Ramos (cell line): ENCODE results near the gene SNX2.
"Not testable (repeated sequence)": the region's sequence is repeated elsewhere in the genome, so short reads cannot be mapped to it uniquely, and the experiment has no call there.

Experiments used
- in situ Hi-C: fragments of 300-500 bp; cut with MboI; formaldehyde crosslinking; loops from one replicate; pipeline ENCODE4 v1.14.3; 2022; ENCODE audit warnings: low sequenced_read_pairs; ENCODE audit not compliant: unreplicated experiment

SNX2 gene

GRCh38 chr5:122774861-122775549, at the start of gene SNX2:
TSS of gene SNX2 (plus strand) at chr5:122775080. CDS start at chr5:122775104, 24 bp downstream.
- in situ Hi-C loops: no loop called here

- in situ Hi-C loops: no loop called here
Measured at GRCh38 chr5:122727112-122727541, 47.8 kb upstream of the SNX2 start.

- in situ Hi-C loops: no loop called here
Measured at GRCh38 chr5:122730037-122730436, 44.8 kb upstream of the SNX2 start.

- in situ Hi-C loops: no loop called here
Measured at GRCh38 chr5:122730456-122730855, 44.4 kb upstream of the SNX2 start.

GRCh38 chr5:122736086-122736845, 38.6 kb upstream of the SNX2 start:
- in situ Hi-C loops: no loop called here

GRCh38 chr5:122738088-122738487, 36.8 kb upstream of the SNX2 start:
- in situ Hi-C loops: no loop called here

- in situ Hi-C loops: no loop called here
Measured at GRCh38 chr5:122741681-122742080, 33.2 kb upstream of the SNX2 start.

- in situ Hi-C loops: no loop called here
Measured at GRCh38 chr5:122743261-122743660, 31.6 kb upstream of the SNX2 start.

- in situ Hi-C loops: no loop called here
Measured at GRCh38 chr5:122745597-122745996, 29.3 kb upstream of the SNX2 start.

- in situ Hi-C loops: no loop called here
Measured at GRCh38 chr5:122749886-122750285, 25.0 kb upstream of the SNX2 start.

- in situ Hi-C loops: no loop called here
Measured at GRCh38 chr5:122751293-122751782, 23.5 kb upstream of the SNX2 start.

- in situ Hi-C loops: no loop called here
Measured at GRCh38 chr5:122753500-122753899, 21.4 kb upstream of the SNX2 start.

- in situ Hi-C loops: no loop called here
Measured at GRCh38 chr5:122755783-122756182, 19.1 kb upstream of the SNX2 start.

- in situ Hi-C loops: no loop called here
Measured at GRCh38 chr5:122756264-122756911, 18.5 kb upstream of the SNX2 start.

- in situ Hi-C loops: no loop called here
Measured at GRCh38 chr5:122757285-122757684, 17.6 kb upstream of the SNX2 start.

GRCh38 chr5:122759241-122760070, 15.4 kb upstream of the SNX2 start:
- in situ Hi-C loops: no loop called here

- in situ Hi-C loops: no loop called here
Measured at GRCh38 chr5:122760236-122760635, 14.6 kb upstream of the SNX2 start.

- in situ Hi-C loops: no loop called here
Measured at GRCh38 chr5:122761115-122761514, 13.8 kb upstream of the SNX2 start.

- in situ Hi-C loops: not testable (repeated sequence)
Measured at GRCh38 chr5:122761896-122762295, 13.0 kb upstream of the SNX2 start.

- in situ Hi-C loops: no loop called here
Measured at GRCh38 chr5:122766130-122766529, 8.8 kb upstream of the SNX2 start.
